Liver (tissue), 9 donors: ENCODE measurements around the gene ADCYAP1R1. TPM values are rescaled to one million over a fixed set of nuclear protein-coding genes. Genes with fewer than 3 reads are reported as not detected.

Experiments
- DNase-seq: peaks from one replicate; pipeline ENCODE4 v3.0.0-alpha.2; 2017; ENCODE audit warnings: low spot score
- H3K27ac ChIP-seq, 2 donors: one replicate each; pipeline ENCODE4 v1.7.0; 2013; ENCODE audit warnings: inconsistent platforms in 2 of 2, low read length in 2 of 2, control low read depth in 1 of 2, low read depth in 1 of 2, mild to moderate bottlenecking in 1 of 2
- H3K27me3 ChIP-seq, 4 donors: one replicate each; pipeline versions ENCODE4 v1.6.1 to v1.7.0; 2013; ENCODE audit warnings: low read length in 3 of 4, inconsistent platforms in 1 of 4, mild to moderate bottlenecking in 1 of 4, moderate library complexity in 1 of 4; ENCODE audit not compliant: control insufficient read depth in 4 of 4, insufficient read depth in 4 of 4
- H3K36me3 ChIP-seq, 4 donors: one replicate each; pipeline versions ENCODE4 v1.6.1 to v1.7.0; 2013; ENCODE audit warnings: low read length in 3 of 4, mild to moderate bottlenecking in 3 of 4, low read depth in 1 of 4, moderate library complexity in 1 of 4; ENCODE audit not compliant: control insufficient read depth in 4 of 4, insufficient read depth in 3 of 4
- H3K4me1 ChIP-seq, 4 donors: one replicate each; pipeline versions ENCODE4 v1.6.1 to v1.7.0; 2013; ENCODE audit warnings: low read length in 3 of 4, mild to moderate bottlenecking in 3 of 4, moderate library complexity in 1 of 4; ENCODE audit not compliant: control insufficient read depth in 4 of 4, insufficient read depth in 4 of 4
- H3K4me3 ChIP-seq, 3 donors: one replicate each; pipeline versions ENCODE4 v1.6.1 to v1.7.0; 2013; ENCODE audit warnings: low read length in 3 of 3, control low read depth in 1 of 3, low read depth in 1 of 3, mild to moderate bottlenecking in 1 of 3
- H3K9ac ChIP-seq, 2 donors: one replicate each; pipeline ENCODE4 v1.7.0; 2013; ENCODE audit warnings: low read length in 2 of 2, mild to moderate bottlenecking in 2 of 2, moderate library complexity in 2 of 2, control low read depth in 1 of 2, low read depth in 1 of 2
- H3K9me3 ChIP-seq, 4 donors: one replicate each; pipeline versions ENCODE4 v1.6.1 to v1.7.0; 2013; ENCODE audit warnings: low read length in 3 of 4; ENCODE audit not compliant: control insufficient read depth in 4 of 4
- EGR1 ChIP-seq, 2 donors: IDR thresholded peaks; 2 replicates each; pipeline ENCODE4 v1.6.1; 2016 to 2018; ENCODE audit warnings: antibody characterized with exemption in 2 of 2, low read depth in 2 of 2
- FOXA1 ChIP-seq: IDR thresholded peaks from 2 replicates; pipeline ENCODE4 v1.6.1; 2016; ENCODE audit warnings: antibody characterized with exemption
- FOXA2 ChIP-seq: IDR thresholded peaks from 2 replicates; pipeline ENCODE4 v1.6.1; 2016; ENCODE audit warnings: antibody characterized with exemption
- GABPA ChIP-seq, 2 donors: IDR thresholded peaks in 1 of 2; conservative IDR thresholded peaks in 1 of 2; 2 replicates each; pipeline ENCODE4 v1.6.1; 2016; ENCODE audit warnings: antibody characterized with exemption in 2 of 2, mild to moderate bottlenecking in 1 of 2, moderate library complexity in 1 of 2
- HNF4G ChIP-seq: IDR thresholded peaks from 2 replicates; pipeline ENCODE4 v1.6.1; 2016; ENCODE audit warnings: antibody characterized with exemption
- JUND ChIP-seq, 2 donors: IDR thresholded peaks; 2 replicates each; pipeline ENCODE4 v1.6.1; 2016; ENCODE audit warnings: antibody characterized with exemption in 2 of 2
- RAD21 ChIP-seq, 2 donors: IDR thresholded peaks; 2 replicates each; pipeline ENCODE4 v1.6.1; 2016; ENCODE audit warnings: antibody characterized with exemption in 2 of 2, mild to moderate bottlenecking in 2 of 2
- SP1 ChIP-seq: IDR thresholded peaks from 2 replicates; pipeline ENCODE4 v1.6.1; 2018; ENCODE audit warnings: antibody characterized with exemption, mild to moderate bottlenecking
- TAF1 ChIP-seq: conservative IDR thresholded peaks from 2 replicates; pipeline ENCODE4 v1.6.1; 2016; ENCODE audit warnings: antibody characterized with exemption, mild to moderate bottlenecking
- YY1 ChIP-seq: IDR thresholded peaks from 2 replicates; pipeline ENCODE4 v1.6.1; 2016; ENCODE audit warnings: antibody characterized with exemption, mild to moderate bottlenecking
- WGBS: extraction: QIAGEN DNeasy Blood & Tissue Kit; methylation state at CpG from one replicate; pipeline ENCODE4 v1.1.7; 2013; 5-methylcytosine and 5-hydroxymethylcytosine counted together
- polyA plus RNA-seq, 2 donors: library from polyadenylated mRNA; stranded (reverse) in 1 of 2; unstranded in 1 of 2; fragments of 200-250 nt in 1 of 2; fragments of >200 nt in 1 of 2; fragmentation: Nextera tagmentation in 1 of 2; extraction: Ambion mirVana in 1 of 2; gene quantifications; one replicate each; pipeline versions ENCODE4 v1.2.1 to v1.2.3, GENCODE V29; 2013 to 2015
- total RNA-seq, 2 donors: library from RNA; depleted of rRNA; stranded (reverse); fragments of >200 nt; gene quantifications; one replicate each; pipeline ENCODE4 v1.2.3, GENCODE V29; 2014
- TF ChIP-seq, protein P1 (sequence below): IDR thresholded peaks from 2 replicates; pipeline ENCODE4 v1.6.1; 2016; ENCODE audit warnings: antibody characterized with exemption, mild to moderate bottlenecking
- TF ChIP-seq, protein P2 (sequence below): IDR thresholded peaks from 2 replicates; pipeline ENCODE4 v1.6.1; 2016; ENCODE audit warnings: antibody characterized with exemption
- TF ChIP-seq, protein P3 (sequence below): IDR thresholded peaks from 2 replicates; pipeline ENCODE4 v1.6.1; 2016; ENCODE audit warnings: antibody characterized with exemption
- TF ChIP-seq, protein P4 (sequence below): IDR thresholded peaks from 2 replicates; pipeline ENCODE4 v1.6.1; 2016; ENCODE audit warnings: antibody characterized with exemption
- TF ChIP-seq, protein P5 (sequence below): fragments of 150-350 bp; IDR thresholded peaks from 2 replicates; pipeline ENCODE4 v1.5.1; 2017; ENCODE audit warnings: improper control_type of control experiment, low read depth, low read length; ENCODE audit not compliant: missing input control
- donor health status: healthy.
- donor health status: healthy.
- donor health status: healthy.
- donor health status: healthy.
- donor health status: healthy.

ADCYAP1R1 gene
- total and polyA plus RNA-seq, 4 donors, result 0.05 to 0.67 (median 0.12) TPM; not detected in 1

DNA sequence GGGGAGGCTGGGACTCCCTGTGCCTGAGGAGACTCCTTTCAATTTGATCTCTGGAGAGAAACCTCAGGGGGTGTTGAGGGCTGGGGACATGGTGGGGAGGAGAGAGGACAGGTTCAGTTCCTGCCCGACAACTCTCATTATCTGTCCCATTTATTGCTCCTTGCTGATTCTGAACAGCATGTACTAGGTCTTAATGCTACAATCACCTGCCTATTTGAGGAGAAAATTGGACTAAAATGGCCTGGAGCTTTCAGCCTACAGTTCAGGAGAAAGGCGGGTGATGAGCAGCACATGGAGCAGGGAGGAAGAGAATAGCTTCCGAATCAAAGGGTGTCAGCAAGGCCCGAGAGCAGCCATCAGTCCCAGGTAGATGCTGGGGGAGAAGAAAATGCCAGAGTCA is 30.0 kb upstream of the ADCYAP1R1 start:
- TF ChIP-seq EGR1 (IDR thresholded peaks at IDR 0.05; ENCODE audit: low read depth in 2 of 2), result no peak
- no peak for TF ChIP-seq TAF1
- TF ChIP-seq, protein P1, sequence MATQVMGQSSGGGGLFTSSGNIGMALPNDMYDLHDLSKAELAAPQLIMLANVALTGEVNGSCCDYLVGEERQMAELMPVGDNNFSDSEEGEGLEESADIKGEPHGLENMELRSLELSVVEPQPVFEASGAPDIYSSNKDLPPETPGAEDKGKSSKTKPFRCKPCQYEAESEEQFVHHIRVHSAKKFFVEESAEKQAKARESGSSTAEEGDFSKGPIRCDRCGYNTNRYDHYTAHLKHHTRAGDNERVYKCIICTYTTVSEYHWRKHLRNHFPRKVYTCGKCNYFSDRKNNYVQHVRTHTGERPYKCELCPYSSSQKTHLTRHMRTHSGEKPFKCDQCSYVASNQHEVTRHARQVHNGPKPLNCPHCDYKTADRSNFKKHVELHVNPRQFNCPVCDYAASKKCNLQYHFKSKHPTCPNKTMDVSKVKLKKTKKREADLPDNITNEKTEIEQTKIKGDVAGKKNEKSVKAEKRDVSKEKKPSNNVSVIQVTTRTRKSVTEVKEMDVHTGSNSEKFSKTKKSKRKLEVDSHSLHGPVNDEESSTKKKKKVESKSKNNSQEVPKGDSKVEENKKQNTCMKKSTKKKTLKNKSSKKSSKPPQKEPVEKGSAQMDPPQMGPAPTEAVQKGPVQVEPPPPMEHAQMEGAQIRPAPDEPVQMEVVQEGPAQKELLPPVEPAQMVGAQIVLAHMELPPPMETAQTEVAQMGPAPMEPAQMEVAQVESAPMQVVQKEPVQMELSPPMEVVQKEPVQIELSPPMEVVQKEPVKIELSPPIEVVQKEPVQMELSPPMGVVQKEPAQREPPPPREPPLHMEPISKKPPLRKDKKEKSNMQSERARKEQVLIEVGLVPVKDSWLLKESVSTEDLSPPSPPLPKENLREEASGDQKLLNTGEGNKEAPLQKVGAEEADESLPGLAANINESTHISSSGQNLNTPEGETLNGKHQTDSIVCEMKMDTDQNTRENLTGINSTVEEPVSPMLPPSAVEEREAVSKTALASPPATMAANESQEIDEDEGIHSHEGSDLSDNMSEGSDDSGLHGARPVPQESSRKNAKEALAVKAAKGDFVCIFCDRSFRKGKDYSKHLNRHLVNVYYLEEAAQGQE, result no peak
- no peak for TF ChIP-seq RAD21 (IDR thresholded peaks at IDR 0.05)
- Histone ChIP-seq H3K4me1 (no peaks in the 10 kb centered on the region), H3K4me3 (no peak overlapping the region), H3K27ac (no peak overlapping the region), H3K9me3 (no peaks in the 10 kb centered on the region), H3K36me3 (no peaks in the 10 kb centered on the region), H3K27me3 (no peaks in the 10 kb centered on the region), H3K9ac (no peak overlapping the region)
- DNase-seq, result no peak
- WGBS, result 88% methylated on average over 4 of the region's 4 CpGs

DNA sequence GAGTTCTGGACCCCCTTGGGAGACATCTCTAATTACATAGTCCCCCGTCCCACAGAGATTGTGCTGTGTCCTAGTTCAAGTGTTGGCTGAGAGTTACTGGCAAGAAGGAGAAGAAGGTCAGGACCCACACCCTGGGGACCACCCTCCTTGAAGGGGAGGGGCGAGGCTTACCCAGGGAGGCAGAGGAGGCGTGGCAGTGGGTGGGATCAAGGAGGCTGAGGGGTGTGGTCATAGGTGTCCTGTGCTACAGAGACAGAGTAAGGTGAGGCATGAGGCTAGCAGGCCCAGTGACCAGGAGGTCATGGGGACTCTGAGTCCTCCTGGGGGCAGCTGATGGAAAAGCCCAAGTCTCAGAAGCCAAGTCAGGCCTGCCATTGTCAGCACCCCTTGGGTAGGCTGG is 29.4 kb upstream of the ADCYAP1R1 start:
- Histone ChIP-seq H3K36me3 (no peaks in the 10 kb centered on the region), H3K27ac (no peak overlapping the region), H3K27me3 (no peaks in the 10 kb centered on the region), H3K4me3 (no peak overlapping the region), H3K9me3 (no peaks in the 10 kb centered on the region), H3K9ac (no peak overlapping the region), H3K4me1 (no peaks in the 10 kb centered on the region)
- TF ChIP-seq SP1, result no peak
- no peak for TF ChIP-seq JUND (IDR thresholded peaks at IDR 0.05)
- no peak for TF ChIP-seq FOXA2
- WGBS, result 80% methylated on average over 3 of the region's 3 CpGs
- DNase-seq, result no peak

DNA sequence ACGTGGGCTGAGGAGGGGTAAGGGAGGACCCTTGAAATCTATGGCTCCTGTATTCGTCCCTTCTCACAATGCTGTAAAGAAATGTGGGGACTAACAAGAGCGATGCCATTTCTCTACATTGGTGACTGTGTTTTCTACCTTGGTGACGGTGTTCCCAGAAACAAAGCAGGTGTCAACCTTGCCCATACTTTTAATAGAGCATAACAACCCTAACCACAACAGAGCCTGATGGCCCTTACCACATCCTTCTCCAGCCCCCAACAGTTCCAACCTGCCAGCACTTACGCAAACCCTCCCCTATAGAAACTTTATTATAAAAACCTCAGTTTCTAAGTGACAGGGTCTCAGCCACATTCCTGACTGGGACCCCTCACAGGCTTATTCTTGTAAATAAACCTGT is 28.2 kb upstream of the ADCYAP1R1 start:
- Histone ChIP-seq H3K9me3 (no peaks in the 10 kb centered on the region), H3K27me3 (no peaks in the 10 kb centered on the region), H3K9ac (no peak overlapping the region), H3K36me3 (no peaks in the 10 kb centered on the region), H3K4me1 (no peaks in the 10 kb centered on the region), H3K27ac (no peak overlapping the region), H3K4me3 (no peak overlapping the region)
- no peak for DNase-seq
- TF ChIP-seq JUND (IDR thresholded peaks at IDR 0.05) (no peak), GABPA (IDR thresholded peaks at IDR 0.05 in 1 of 2, conservative IDR thresholded peaks at IDR 0.05 in 1 of 2) (no peak), FOXA1 (no peak), TAF1 (no peak), RAD21 (IDR thresholded peaks at IDR 0.05) (no peak), EGR1 (IDR thresholded peaks at IDR 0.05; ENCODE audit: low read depth in 2 of 2) (no peak), HNF4G (no peak), YY1 (no peak)
- TF ChIP-seq, protein P2, sequence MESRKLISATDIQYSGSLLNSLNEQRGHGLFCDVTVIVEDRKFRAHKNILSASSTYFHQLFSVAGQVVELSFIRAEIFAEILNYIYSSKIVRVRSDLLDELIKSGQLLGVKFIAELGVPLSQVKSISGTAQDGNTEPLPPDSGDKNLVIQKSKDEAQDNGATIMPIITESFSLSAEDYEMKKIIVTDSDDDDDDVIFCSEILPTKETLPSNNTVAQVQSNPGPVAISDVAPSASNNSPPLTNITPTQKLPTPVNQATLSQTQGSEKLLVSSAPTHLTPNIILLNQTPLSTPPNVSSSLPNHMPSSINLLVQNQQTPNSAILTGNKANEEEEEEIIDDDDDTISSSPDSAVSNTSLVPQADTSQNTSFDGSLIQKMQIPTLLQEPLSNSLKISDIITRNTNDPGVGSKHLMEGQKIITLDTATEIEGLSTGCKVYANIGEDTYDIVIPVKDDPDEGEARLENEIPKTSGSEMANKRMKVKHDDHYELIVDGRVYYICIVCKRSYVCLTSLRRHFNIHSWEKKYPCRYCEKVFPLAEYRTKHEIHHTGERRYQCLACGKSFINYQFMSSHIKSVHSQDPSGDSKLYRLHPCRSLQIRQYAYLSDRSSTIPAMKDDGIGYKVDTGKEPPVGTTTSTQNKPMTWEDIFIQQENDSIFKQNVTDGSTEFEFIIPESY, result no peak
- TF ChIP-seq, protein P3, sequence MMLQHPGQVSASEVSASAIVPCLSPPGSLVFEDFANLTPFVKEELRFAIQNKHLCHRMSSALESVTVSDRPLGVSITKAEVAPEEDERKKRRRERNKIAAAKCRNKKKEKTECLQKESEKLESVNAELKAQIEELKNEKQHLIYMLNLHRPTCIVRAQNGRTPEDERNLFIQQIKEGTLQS, result no peak
- TF ChIP-seq, protein P4, sequence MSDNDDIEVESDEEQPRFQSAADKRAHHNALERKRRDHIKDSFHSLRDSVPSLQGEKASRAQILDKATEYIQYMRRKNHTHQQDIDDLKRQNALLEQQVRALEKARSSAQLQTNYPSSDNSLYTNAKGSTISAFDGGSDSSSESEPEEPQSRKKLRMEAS, result no peak
- TF ChIP-seq, protein P5, sequence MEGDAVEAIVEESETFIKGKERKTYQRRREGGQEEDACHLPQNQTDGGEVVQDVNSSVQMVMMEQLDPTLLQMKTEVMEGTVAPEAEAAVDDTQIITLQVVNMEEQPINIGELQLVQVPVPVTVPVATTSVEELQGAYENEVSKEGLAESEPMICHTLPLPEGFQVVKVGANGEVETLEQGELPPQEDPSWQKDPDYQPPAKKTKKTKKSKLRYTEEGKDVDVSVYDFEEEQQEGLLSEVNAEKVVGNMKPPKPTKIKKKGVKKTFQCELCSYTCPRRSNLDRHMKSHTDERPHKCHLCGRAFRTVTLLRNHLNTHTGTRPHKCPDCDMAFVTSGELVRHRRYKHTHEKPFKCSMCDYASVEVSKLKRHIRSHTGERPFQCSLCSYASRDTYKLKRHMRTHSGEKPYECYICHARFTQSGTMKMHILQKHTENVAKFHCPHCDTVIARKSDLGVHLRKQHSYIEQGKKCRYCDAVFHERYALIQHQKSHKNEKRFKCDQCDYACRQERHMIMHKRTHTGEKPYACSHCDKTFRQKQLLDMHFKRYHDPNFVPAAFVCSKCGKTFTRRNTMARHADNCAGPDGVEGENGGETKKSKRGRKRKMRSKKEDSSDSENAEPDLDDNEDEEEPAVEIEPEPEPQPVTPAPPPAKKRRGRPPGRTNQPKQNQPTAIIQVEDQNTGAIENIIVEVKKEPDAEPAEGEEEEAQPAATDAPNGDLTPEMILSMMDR, result no peak
- WGBS, result 75% methylated on average over 5 of the region's 5 CpGs
